ENCODE results near the gene AIM2.

AIM2 gene

DNA sequence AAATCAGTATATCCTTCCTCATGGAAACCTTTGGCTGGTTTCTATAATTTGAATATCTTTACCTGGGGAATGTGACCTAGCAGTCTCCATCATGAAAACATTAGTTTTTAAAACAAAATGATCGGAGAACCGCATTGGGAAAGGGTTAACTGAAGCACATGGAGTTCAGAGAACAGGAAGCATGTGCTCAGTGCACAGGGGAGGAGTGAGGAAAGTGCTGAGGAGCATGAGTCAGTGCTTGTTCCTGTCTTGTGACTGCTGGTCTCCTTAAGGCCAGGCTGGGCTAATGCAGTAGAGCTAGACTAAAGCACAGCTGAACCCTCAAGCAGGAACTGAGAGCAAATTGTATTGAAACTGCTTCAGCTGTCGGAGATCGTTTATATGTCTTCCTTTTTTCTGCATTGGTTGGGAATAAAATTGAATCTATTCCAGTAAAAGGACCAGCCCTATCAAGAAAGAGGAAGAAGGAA lies 61.1 kb downstream of the AIM2 start:
- peak; percentile 92 for DNase-seq (ENCODE audit: low read depth)

DNA sequence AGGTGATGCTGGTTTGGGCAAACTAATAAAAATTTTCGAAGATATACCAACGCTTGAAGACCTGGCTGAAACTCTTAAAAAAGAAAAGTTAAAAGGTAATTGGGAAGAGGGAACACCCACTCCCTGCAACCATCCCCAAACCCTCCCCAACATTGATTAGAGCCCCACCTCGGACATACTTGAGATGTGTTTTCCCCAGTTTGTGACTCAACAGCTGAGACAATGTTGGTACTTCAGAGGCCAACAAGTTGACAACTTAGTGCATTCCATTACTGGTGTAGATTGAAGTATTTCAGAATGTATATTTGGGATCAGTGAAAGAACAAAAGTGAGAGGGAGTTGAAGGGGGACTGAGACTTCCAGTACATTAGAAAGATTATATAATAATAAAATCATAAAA lies 61.7 kb downstream of the AIM2 start:
- DNase-seq (ENCODE audit: low read depth): no peak

DNA sequence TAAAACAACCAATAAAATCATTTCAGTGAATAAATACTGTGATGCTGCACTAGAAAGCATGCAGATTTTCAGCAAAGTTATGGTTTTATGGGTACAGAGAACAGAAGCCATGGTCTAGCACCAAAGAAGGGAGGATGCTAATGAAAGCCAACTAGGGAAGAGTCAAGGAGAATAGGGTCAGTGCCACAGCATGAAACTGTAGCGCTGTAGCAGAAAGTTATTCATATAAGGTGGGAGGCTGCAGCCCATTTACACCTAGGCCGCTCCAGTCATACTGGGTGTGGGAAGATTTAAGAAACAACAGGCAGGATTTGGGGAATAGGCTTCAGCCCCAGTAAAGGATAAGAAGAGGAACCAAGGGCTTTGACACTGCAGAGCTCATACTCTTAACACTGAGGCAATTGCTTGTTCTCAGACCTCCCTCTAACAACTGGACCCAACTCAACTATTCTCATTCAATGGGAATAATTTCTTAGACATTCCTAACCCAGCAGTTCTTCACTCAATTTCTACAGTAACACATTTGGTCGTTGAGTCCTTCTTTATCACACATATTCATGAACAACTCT lies 62.5 kb downstream of the AIM2 start:
- DNase-seq (ENCODE audit: low read depth): no peak

DNA sequence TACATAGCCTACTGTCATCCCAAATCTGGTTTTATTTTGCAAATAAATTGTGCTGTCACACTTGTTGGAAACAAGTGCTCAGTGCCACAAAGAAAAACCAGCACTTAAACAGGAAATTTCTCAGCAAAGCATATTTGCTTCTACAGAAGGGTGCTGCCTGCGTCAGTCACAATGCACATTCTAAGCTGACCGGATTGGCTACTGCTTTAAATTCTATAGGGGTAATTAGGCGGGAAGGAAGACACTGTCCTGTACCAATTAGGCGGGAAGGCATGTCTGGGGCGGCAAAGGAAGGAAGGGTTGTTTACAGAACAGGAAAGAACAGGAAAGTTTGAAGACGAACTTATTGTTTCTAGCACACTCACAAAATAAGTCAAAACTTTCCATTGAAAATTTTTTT lies 64.1 kb downstream of the AIM2 start:
- no peak for DNase-seq (ENCODE audit: low read depth)
